K562 (cell line): ENCODE measurements around the gene DPH6. TPM values are rescaled to one million over a fixed set of nuclear protein-coding genes. Genes with fewer than 3 reads are reported as not detected.

ENCODE experiments used
- CEBPB ChIP-seq: fragments of 450-650 bp; IDR thresholded peaks from 2 replicates; pipeline ENCODE4 v1.6.1; 2016; ENCODE audit warnings: missing genetic modification characterization, missing compliant biosample characterization
- RERE ChIP-seq: sonication (generic); formaldehyde crosslinking; IDR thresholded peaks from 2 replicates; pipeline ENCODE4 v1.8.0; 2023; ENCODE audit warnings: missing genetic modification reagents, mild to moderate bottlenecking, borderline replicate concordance
- ZBTB49 ChIP-seq: sonication (generic); formaldehyde crosslinking; IDR thresholded peaks from 2 replicates; pipeline ENCODE4 v1.8.0; 2022; ENCODE audit warnings: missing genetic modification reagents, mild to moderate bottlenecking, borderline replicate concordance
- polyA plus RNA-seq, 8 experiments: library from polyadenylated mRNA; depleted of rRNA in 4 of 8; stranded (reverse) in 5 of 8; unstranded in 3 of 8; fragments of >200 nt; fragmentation: Nextera tagmentation in 2 of 8; fragmentation: Illumina TruSeq in 1 of 8; extraction: Ambion mirVana in 2 of 8; extraction: Trizol in 1 of 8; gene quantifications; 2 replicates each; pipeline versions ENCODE4 v1.2.1 to v1.2.3, GENCODE V29; 2011 to 2014; ENCODE audit warnings: inconsistent platforms in 1 of 8, missing spikeins in 1 of 8
- total RNA-seq, 7 experiments: library from RNA; depleted of rRNA in 6 of 7; stranded (reverse); fragments of >200 nt in 6 of 7; fragmentation: Illumina TruSeq in 2 of 7; extraction: Trizol in 2 of 7; gene quantifications; 2 replicates each; pipeline versions ENCODE4 v1.2.1 to v1.2.3, GENCODE V29; 2011 to 2021; ENCODE audit warnings: low replicate concordance in 1 of 7

Gene DPH6
- total and polyA plus RNA-seq, 9 of the 15 experiments (the other 6 are each of a cell fraction or from before 2014, with no cell fraction given) = 10.1 to 69.1 (median 18.8) TPM

GRCh38 chr15:35490511-35490910 lies 55.5 kb downstream of the DPH6 start (continued):
- no peak for TF ChIP-seq RERE (CRISPR knock-in tag)
- no peak for TF ChIP-seq CEBPB (tag)
- no peak for TF ChIP-seq ZBTB49 (CRISPR knock-in tag)
